ENCODE results near the gene AKR1C4. TPM values are rescaled to one million over a fixed set of nuclear protein-coding genes. Genes with fewer than 3 reads are reported as not detected.

AKR1C4 gene
- total RNA-seq (2022; extraction: Qiagen RNA extraction; ENCODE audit: low read depth), result 0.10 to 0.32 TPM (median 0.24 TPM) in 5 replicates

DNA sequence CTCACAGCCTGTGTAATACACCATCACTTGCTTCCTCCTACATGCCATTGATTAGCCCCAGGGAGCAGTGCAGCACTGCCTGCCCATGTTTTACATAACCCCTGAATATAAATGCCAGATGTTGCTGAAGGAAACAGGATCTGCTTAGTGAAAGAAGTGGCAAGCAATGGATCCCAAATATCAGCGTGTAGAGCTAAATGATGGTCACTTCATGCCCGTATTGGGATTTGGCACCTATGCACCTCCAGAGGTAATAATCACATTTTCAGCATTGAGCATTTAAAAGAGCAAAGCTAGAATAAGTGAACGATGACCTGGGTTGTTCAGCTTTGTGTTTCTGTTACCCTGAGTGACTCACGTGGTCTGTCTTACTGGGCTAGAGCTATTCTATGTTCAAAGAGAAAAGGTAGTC is at the start of gene AKR1C4:
TSS of gene AKR1C4 (plus strand) at position 136 of the 412 bp plus-strand sequence. CDS start at position 167, 31 bp downstream.

DNA sequence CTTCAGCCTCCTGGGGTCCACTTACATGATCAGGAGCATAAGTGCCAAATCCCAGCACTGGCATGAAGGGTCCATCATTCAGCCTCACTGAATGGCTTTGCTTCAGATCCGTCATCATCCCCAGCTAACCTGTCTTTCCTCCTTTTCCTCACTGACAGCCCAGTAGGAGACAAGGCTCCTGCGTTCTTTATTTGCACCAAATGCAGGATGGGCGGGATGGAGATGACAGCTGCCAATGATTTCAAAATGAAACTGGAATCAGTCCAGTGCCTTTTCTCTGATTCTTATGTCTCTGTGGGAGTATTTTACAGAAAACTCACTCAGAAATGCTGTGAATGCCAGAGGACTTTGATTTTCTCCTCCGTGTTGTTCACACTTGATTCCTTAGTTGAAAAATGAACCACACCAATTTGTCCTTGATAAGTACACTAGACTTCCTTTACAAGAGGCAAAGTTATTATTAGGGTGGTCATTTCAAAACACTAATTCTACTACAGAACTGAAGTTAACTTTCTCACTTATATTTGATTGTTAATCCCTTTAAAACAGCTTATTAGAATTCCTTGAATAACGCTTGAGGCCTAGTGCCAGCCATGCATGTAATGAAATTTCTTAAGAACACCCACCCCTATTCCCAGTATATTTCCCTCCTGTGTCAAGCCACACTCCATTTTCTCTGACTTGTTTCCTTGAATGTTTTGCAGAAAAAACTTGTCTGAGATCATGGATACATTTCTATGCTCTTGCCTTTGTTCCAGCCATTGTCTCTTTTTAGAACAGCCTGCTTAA is 11.5 kb upstream of the AKR1C4 start, which contains the start of gene AKR1C8:
TSS of gene AKR1C8 (minus strand) at position 164 of the 789 bp plus-strand sequence. CDS start at position 118, 46 bp downstream.

Other genes with a start within 250 kb of the AKR1C4 start
- 445 to 630 TPM (median 590 TPM) in 5 replicates for gene AKR1C1, start 233.4 kb upstream of the AKR1C4 start, total RNA-seq (2022; extraction: Qiagen RNA extraction; ENCODE audit: low read depth)
- gene AKR1C2, start 193.0 kb upstream of the AKR1C4 start, total RNA-seq (2022; extraction: Qiagen RNA extraction; ENCODE audit: low read depth), result 3,394 to 3,918 TPM (median 3,696 TPM) in 5 replicates
- 1,122 to 1,295 TPM (median 1,215 TPM) in 5 replicates for gene AKR1C3, start 102.4 kb upstream of the AKR1C4 start, total RNA-seq (2022; extraction: Qiagen RNA extraction; ENCODE audit: low read depth)
- 0.14 to 0.31 TPM (median 0.17 TPM) in 4 of 5 replicates, not detected in the other for gene AKR1C8, start 11.7 kb upstream of the AKR1C4 start, total RNA-seq (2022; extraction: Qiagen RNA extraction; ENCODE audit: low read depth)
- not detected in 5 replicates for gene UCN3, start 168.1 kb downstream of the AKR1C4 start, total RNA-seq (2022; extraction: Qiagen RNA extraction; ENCODE audit: low read depth)
- gene TUBAL3, start 208.0 kb downstream of the AKR1C4 start, total RNA-seq (2022; extraction: Qiagen RNA extraction; ENCODE audit: low read depth), result 0.19 to 0.50 TPM (median 0.27 TPM) in 5 replicates
- 46.0 to 69.0 TPM (median 62.3 TPM) in 5 replicates for gene NET1, start 215.7 kb downstream of the AKR1C4 start, total RNA-seq (2022; extraction: Qiagen RNA extraction; ENCODE audit: low read depth)